Hypothalamus (tissue), 51 donors: ENCODE data around the gene PCDHGB3.
A peak's percentile ranks its signal among the peaks of the same experiment; 100 is the strongest.
"Not testable (repeated sequence)": the region's sequence is repeated elsewhere in the genome, so short reads cannot be mapped to it uniquely, and the experiment has no call there.

Experiments
- DNase-seq, 51 donors: peaks; one replicate each; lab custom pipeline; 2025; lab: John Stamatoyannopoulos, UW

PCDHGB3 gene

GRCh38 chr5:141389153-141390042, 19.4 kb downstream of the PCDHGB3 start:
- no peak for DNase-seq

DNA sequence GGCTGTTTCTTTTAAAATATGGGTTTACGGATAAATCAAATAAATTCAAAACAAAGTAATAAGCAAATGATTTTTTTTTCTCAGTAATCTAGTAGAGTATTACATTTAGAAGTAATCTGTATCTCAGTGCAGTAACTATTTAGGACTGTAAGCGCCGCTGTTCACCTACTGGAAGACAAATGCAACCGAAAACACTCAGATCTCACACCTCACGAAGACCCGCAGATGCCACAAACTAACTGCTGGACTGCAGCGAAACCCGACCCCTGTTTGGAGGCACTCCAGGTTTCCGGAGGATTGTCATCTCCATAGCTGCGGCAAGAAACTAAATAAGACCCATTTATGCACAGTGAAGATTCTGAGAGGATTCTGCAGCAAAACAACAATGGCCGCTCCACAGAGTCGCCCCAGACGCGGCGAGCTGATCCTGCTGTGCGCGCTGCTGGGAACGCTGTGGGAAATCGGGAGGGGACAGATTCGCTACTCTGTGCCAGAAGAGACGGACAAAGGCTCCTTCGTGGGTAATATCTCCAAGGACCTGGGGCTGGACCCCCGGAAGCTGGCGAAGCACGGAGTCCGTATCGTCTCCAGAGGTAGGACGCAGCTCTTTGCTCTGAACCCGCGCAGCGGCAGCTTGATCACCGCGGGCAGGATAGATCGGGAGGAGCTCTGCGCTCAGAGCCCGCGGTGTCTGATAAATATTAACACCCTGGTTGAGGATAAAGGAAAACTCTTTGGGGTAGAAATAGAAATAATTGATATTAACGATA, 22.6 kb downstream of the PCDHGB3 start, which contains the start of gene PCDHGA8:
Gene PCDHGA8, plus strand, starts transcription at position 205 of the 770 bp plus-strand sequence. Its CDS starts 181 bp downstream, at position 386.
- DNase-seq = no peak

DNA sequence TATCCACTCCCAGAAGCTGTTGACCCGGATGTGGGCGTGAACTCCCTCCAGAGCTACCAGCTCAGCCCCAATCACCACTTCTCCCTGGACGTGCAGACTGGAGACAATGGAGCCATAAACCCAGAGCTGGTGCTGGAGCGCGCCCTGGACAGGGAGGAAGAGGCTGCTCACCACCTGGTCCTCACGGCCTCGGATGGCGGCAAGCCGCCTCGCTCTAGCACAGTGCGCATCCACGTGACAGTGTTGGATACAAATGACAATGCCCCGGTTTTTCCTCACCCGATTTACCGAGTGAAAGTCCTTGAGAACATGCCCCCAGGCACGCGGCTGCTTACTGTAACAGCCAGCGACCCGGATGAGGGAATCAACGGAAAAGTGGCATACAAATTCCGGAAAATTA, 23.2 kb downstream of the PCDHGB3 start:
- no peak for DNase-seq

- not testable (repeated sequence) for DNase-seq
These were observed 24.6 kb downstream of the PCDHGB3 start for GRCh38 chr5:141394401-141395187.

- DNase-seq = not testable (repeated sequence)
These were observed 27.9 kb downstream of the PCDHGB3 start, which contains the start of gene PCDHGB5 for GRCh38 chr5:141397756-141398551. Gene PCDHGB5 (plus strand): TSS chr5:141397947. CDS start chr5:141398128, 181 bp downstream.

GRCh38 chr5:141398608-141399007, 28.6 kb downstream of the PCDHGB3 start:
- no peak for DNase-seq

- no peak for DNase-seq
These were observed 29.7 kb downstream of the PCDHGB3 start for GRCh38 chr5:141399555-141400258.

DNA sequence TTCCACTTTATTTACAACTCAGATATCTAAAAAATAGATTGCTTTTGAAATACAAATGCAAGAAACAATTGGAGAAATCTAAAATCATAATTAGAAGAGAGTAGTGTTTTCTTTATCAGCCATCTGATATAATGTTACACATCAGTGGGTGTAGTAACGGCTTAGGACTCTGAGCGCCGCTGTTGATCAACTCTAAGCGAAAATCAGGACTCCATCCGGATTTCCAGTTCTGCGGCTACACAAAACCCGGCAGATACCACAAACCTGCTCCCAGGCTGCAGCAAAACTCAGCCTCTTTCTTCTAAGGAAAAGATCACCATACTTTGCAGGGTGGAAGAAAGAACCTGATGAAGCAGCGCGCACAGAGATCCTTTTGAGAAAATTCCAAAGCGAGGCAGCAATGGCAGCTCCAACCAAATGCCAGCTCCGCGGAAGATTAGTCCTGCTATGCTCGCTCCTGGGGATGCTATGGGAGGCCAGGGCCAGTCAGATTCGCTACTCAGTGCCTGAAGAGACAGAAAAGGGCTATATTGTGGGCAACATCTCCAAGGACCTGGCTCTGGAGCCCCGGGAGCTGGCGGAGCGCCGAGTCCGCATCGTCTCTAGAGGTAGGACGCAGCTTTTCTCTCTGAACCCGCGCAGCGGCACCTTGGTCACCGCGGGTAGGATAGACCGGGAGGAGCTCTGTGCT, 32.7 kb downstream of the PCDHGB3 start, which contains the start of gene PCDHGA9:
Gene PCDHGA9, plus strand, starts transcription at position 226 of the 691 bp plus-strand sequence. Its CDS starts 175 bp downstream, at position 401.
- peak in 2 of 51 donors; percentile 12 to 19 for DNase-seq

DNA sequence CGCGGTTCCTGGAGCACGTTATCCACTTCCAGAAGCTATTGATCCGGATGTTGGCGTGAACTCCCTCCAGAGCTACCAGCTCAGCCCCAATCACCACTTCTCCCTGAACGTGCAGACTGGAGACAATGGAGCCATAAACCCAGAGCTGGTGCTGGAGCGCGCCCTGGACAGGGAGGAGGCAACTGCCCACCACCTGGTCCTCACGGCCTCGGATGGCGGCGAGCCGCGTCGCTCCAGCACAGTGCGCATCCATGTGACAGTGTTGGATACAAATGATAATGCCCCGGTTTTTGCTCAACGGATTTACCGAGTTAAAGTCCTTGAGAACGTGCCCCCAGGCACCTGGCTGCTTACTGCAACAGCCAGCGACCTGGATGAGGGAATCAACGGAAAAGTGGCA, 33.3 kb downstream of the PCDHGB3 start:
- DNase-seq = no peak

GRCh38 chr5:141407790-141408505, 37.9 kb downstream of the PCDHGB3 start, which contains the start of gene PCDHGB6:
Gene PCDHGB6 (plus strand): TSS chr5:141408021. CDS start chr5:141408203, 182 bp downstream.
- peak in 1 of 51 donors; percentile 9 for DNase-seq

GRCh38 chr5:141409598-141410306, 39.7 kb downstream of the PCDHGB3 start:
- no peak for DNase-seq

- DNase-seq = no peak
These were observed 41.5 kb downstream of the PCDHGB3 start for GRCh38 chr5:141411575-141411974.

- DNase-seq = peak in 3 of 51 donors; percentile 9 to 20 (median 10)
These were observed 43.0 kb downstream of the PCDHGB3 start, which contains the start of gene PCDHGA10 for GRCh38 chr5:141412854-141413539. Gene PCDHGA10 (plus strand): TSS chr5:141412987. CDS start chr5:141413176, 189 bp downstream.

DNA sequence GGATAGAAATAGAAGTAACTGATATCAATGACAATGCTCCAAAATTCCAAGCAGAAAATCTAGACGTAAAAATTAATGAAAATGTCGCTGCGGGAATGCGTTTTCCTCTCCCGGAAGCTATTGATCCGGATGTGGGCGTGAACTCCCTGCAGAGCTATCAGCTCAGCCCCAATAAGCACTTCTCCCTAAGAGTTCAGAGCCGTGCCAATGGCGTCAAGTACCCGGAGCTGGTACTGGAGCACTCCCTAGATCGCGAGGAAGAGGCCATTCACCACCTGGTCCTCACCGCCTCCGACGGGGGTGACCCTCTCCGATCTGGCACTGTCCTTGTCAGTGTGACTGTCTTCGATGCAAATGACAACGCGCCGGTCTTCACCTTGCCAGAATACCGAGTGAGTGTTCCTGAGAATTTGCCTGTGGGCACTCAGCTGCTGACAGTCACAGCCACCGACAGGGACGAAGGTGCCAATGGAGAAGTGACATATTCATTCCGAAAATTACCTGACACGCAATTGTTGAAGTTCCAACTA, 43.6 kb downstream of the PCDHGB3 start:
- no peak for DNase-seq

DNA sequence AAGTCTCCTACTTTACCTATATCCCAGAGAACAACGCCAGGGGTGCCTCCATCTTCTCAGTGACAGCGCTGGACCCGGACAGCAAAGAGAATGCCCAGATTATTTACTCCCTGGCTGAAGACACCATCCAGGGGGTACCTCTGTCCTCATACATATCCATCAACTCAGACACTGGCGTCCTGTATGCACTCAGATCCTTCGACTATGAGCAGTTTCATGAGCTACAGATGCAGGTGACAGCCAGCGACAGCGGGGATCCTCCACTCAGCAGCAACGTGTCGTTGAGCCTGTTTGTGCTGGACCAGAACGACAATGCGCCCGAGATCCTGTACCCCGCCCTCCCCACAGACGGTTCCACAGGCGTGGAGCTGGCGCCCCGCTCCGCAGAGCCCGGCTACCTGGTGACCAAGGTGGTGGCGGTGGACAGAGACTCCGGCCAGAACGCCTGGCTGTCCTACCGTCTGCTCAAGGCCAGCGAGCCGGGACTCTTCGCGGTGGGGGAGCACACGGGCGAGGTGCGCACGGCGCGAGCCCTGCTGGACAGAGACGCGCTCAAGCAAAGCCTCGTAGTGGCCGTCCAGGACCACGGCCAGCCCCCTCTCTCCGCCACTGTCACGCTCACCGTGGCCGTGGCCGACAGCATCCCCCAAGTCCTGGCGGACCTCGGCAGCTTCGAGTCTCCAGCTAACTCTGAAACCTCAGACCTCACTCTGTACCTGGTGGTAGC, 44.7 kb downstream of the PCDHGB3 start:
- DNase-seq = not testable (repeated sequence)
